Activated CD4-positive, CD25-positive, alpha-beta regulatory T cell treated with anti-CD3 and anti-CD28 coated beads, Interleukin-2, amount 50 U/mL, for 16 hours (primary cell): ENCODE results near the gene B3GLCT.
"Not testable (repeated sequence)": the region's sequence is repeated elsewhere in the genome, so short reads cannot be mapped to it uniquely, and the experiment has no call there.

Experiments
- DNase-seq: peaks from one replicate; pipeline ENCODE4 v3.0.0-alpha.2; 2020; ENCODE audit warnings: low read depth, low spot score

The B3GLCT gene

GRCh38 chr13:31278869-31279268 is 79.1 kb downstream of the B3GLCT start:
- DNase-seq: no peak

GRCh38 chr13:31282741-31283455 is 83.1 kb downstream of the B3GLCT start:
- DNase-seq: no peak

GRCh38 chr13:31286930-31287329 is 87.2 kb downstream of the B3GLCT start:
- no peak for DNase-seq

- DNase-seq: no peak
Measured at GRCh38 chr13:31301119-31301518, 101.3 kb downstream of the B3GLCT start.

- no peak for DNase-seq
Measured at GRCh38 chr13:31310356-31310755, 110.6 kb downstream of the B3GLCT start.

GRCh38 chr13:31310786-31311185 is 111.0 kb downstream of the B3GLCT start:
- no peak for DNase-seq

- DNase-seq: no peak
Measured at GRCh38 chr13:31311921-31312320, 112.1 kb downstream of the B3GLCT start.

GRCh38 chr13:31314961-31315360 is 115.2 kb downstream of the B3GLCT start:
- DNase-seq: no peak

- DNase-seq: no peak
Measured at GRCh38 chr13:31320946-31321345, 121.2 kb downstream of the B3GLCT start.

GRCh38 chr13:31321457-31321856 is 121.7 kb downstream of the B3GLCT start:
- DNase-seq: no peak

- no peak for DNase-seq
Measured at GRCh38 chr13:31322026-31322425, 122.3 kb downstream of the B3GLCT start.

- no peak for DNase-seq
Measured at GRCh38 chr13:31322702-31323405, 123.1 kb downstream of the B3GLCT start.

- DNase-seq: no peak
Measured at GRCh38 chr13:31327182-31327860, 127.5 kb downstream of the B3GLCT start.

GRCh38 chr13:31328549-31329235 is 128.9 kb downstream of the B3GLCT start:
- DNase-seq: no peak

- no peak for DNase-seq
Measured at GRCh38 chr13:31330236-31330635, 130.5 kb downstream of the B3GLCT start.

GRCh38 chr13:31331068-31331467 is 131.3 kb downstream of the B3GLCT start:
- no peak for DNase-seq

GRCh38 chr13:31334547-31334946 is 134.8 kb downstream of the B3GLCT start:
- DNase-seq: no peak

- no peak for DNase-seq
Measured at GRCh38 chr13:31334994-31335557, 135.3 kb downstream of the B3GLCT start.

- not testable (repeated sequence) for DNase-seq
Measured at GRCh38 chr13:31339616-31340015, 139.8 kb downstream of the B3GLCT start.

GRCh38 chr13:31340848-31341247 is 141.1 kb downstream of the B3GLCT start:
- not testable (repeated sequence) for DNase-seq

GRCh38 chr13:31346891-31347290 is 147.1 kb downstream of the B3GLCT start:
- no peak for DNase-seq

- DNase-seq: no peak
Measured at GRCh38 chr13:31349156-31349555, 149.4 kb downstream of the B3GLCT start.
